Measurements from ENCODE around the gene IFITM10. TPM values are rescaled to one million over a fixed set of nuclear protein-coding genes. Genes with fewer than 3 reads are reported as not detected.

The IFITM10 gene
- total RNA-seq, 4 donors from 2014 or later: 0.13 to 0.85 (median 0.31) TPM; not detected in 1

DNA sequence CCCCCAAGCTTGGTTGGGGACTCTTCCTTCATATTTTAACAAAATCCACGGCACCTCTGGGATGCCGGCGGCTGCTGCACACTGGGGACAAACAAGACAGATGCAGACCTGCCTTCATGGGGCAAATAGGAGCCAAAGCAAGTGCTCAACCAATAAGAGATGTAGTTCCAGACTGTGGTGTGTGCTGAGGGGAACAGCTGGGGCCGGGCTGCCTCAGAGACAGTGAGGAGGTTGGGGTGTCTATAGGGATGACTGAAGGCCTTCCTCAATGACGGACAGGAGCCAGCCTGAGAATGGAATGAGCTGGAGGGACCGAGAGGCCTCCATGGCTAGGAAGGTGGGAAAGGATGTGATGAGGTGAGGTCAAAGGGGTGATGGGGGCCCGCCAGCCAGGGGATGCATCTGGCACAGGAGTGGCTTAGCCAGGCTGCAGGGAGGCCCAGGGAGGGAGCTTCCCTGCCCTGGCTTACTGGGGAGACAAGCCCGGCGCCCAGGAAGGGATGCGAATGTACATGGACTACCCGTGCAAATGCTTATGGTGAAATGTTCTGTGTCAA, 23.7 kb upstream of the IFITM10 start:
- peaks cover 21% of the 10 kb centered on the region for H3K27me3 ChIP-seq
- no peak overlapping the region for H3K27ac ChIP-seq
- H3K4me1 ChIP-seq: peaks cover 0 to 14% (median 5%) of the 10 kb centered on the region in 3 donors
- H3K9me3 ChIP-seq: peaks cover 0 to 6% (median 0%) of the 10 kb centered on the region in 3 donors
- WGBS, 2 donors (ENCODE audit: low coverage in 1 of 2): 86 to 89% methylated on average over 7 to 8 of the region's 11 CpGs
- ATAC-seq: no peak
- H3K36me3 ChIP-seq: no peaks in the 10 kb centered on the region
- no peak for TF ChIP-seq POLR2AphosphoS5 (IDR thresholded peaks at IDR 0.05)
- TF ChIP-seq, protein P1, sequence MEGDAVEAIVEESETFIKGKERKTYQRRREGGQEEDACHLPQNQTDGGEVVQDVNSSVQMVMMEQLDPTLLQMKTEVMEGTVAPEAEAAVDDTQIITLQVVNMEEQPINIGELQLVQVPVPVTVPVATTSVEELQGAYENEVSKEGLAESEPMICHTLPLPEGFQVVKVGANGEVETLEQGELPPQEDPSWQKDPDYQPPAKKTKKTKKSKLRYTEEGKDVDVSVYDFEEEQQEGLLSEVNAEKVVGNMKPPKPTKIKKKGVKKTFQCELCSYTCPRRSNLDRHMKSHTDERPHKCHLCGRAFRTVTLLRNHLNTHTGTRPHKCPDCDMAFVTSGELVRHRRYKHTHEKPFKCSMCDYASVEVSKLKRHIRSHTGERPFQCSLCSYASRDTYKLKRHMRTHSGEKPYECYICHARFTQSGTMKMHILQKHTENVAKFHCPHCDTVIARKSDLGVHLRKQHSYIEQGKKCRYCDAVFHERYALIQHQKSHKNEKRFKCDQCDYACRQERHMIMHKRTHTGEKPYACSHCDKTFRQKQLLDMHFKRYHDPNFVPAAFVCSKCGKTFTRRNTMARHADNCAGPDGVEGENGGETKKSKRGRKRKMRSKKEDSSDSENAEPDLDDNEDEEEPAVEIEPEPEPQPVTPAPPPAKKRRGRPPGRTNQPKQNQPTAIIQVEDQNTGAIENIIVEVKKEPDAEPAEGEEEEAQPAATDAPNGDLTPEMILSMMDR (IDR thresholded peaks at IDR 0.05): no peak
- no peak for TF ChIP-seq POLR2A (IDR thresholded peaks at IDR 0.05)
- TF ChIP-seq EP300 (IDR thresholded peaks at IDR 0.05): no peak
- H3K4me3 ChIP-seq: no peak overlapping the region

DNA sequence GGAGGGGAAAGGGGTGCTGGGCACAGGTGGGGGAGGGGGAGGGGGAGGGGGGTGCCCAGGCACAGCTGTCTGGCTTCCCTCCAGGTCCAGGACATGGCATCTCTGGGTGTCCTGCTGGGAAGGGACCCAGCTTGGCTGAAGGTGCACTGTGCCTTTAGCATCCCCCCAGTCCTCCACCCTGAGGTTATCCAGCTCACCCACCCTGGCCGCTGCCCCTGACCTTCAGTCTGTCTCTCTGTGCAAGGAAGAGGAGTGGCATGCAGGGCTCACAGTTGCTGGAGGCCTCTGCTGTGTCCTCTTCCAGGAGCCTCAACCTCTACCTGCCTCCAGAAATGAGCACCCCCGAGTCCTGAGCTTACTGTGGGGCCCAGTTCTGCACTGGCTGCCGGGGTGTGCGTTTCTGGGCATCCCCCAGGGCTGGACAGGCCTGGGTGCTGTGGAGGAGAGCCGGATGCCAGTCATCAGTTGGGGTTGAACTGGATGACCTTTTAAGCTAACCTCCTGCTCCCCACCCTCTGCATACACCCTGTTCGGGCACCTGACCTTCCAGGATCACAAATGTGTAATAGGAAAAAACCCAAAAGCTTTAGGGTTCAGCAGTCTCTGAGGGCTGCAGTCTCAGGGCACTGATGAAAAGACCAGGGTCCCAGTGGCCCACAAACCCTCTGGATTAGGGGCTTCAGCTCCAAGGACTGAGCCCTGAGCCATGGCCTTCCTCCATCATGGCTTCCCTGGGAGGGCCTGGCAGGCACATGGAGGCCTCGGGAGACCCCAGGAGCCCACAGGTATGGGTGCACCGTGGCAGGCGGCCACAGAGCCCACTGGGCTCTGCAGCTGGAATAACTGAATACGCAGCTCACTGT, 23.0 kb upstream of the IFITM10 start:
- TF ChIP-seq POLR2A (IDR thresholded peaks at IDR 0.05) (no peak), EP300 (IDR thresholded peaks at IDR 0.05) (no peak), POLR2AphosphoS5 (IDR thresholded peaks at IDR 0.05) (no peak)
- TF ChIP-seq, protein P1 (IDR thresholded peaks at IDR 0.05): no peak
- 80% methylated on average over 1 of the region's 10 CpGs; no CpG with 5 or more reads in 1 of the 2 donors for WGBS, 2 donors (ENCODE audit: low coverage in 1 of 2)
- H3K27me3 ChIP-seq: peaks cover 15% of the 10 kb centered on the region
- H3K4me3 ChIP-seq: no peak overlapping the region
- ATAC-seq: no peak
- H3K9me3 ChIP-seq: peaks cover 0 to 6% (median 0%) of the 10 kb centered on the region in 3 donors
- no peak overlapping the region for H3K27ac ChIP-seq
- peaks cover 0 to 14% (median 5%) of the 10 kb centered on the region in 3 donors for H3K4me1 ChIP-seq
- H3K36me3 ChIP-seq: no peaks in the 10 kb centered on the region

DNA sequence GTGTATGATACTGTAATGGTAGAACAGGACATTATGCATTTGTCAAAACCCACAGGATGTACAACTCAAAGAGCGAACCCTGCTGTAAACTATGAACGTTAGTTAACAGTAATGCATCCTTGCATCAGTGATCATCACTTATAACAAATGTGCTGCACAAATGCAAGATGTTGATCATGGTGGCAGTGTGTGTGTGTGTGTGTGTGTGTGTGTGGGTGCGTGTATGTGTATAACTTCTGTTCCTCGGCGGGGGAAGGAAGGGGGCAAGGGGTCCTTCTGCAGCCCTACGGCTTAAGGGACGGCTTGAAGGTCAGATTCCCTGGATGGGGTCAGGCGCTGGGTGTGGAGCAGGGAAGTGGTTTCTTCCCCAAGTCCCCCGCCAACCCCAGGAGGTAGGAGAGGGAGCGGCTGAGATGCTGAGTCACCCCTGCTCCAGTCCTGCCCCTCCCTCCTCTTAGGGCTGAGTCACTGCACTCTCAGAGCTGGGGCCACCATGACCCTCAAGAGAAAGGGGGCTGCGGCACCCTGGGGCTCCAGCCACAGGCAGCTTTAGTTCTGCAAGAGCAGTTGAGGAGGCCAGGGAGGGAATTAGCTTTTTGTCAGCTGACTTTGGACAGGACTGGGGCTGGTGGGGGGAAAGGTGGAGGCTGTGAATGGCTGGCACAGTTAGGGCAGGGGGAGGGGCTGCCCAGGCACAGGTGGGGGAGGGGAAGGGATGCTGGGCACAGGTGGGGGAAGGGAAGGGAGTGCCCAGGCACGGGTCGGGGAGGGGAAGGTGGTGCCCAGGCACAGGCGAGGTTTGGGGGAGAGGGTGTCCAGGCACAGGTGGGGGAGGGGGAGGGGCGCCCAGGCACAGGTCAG, 22.1 kb upstream of the IFITM10 start:
- WGBS, 2 donors (ENCODE audit: low coverage in 1 of 2): 18 to 29% methylated on average over 8 of the region's 15 CpGs
- TF ChIP-seq POLR2A (IDR thresholded peaks at IDR 0.05) (no peak), EP300 (IDR thresholded peaks at IDR 0.05) (no peak), POLR2AphosphoS5 (IDR thresholded peaks at IDR 0.05) (no peak)
- TF ChIP-seq, protein P1 (IDR thresholded peaks at IDR 0.05): no peak
- H3K27me3 ChIP-seq: peaks cover 8% of the 10 kb centered on the region
- H3K27ac ChIP-seq: peak overlapping the region in 2 of 4 donors; percentile 9 to 24
- H3K4me3 ChIP-seq: no peak overlapping the region
- H3K9me3 ChIP-seq: peaks cover 0 to 6% (median 0%) of the 10 kb centered on the region in 3 donors
- no peaks in the 10 kb centered on the region for H3K36me3 ChIP-seq
- peaks cover 0 to 14% (median 5%) of the 10 kb centered on the region in 3 donors for H3K4me1 ChIP-seq
- ATAC-seq: peak; percentile 88

DNA sequence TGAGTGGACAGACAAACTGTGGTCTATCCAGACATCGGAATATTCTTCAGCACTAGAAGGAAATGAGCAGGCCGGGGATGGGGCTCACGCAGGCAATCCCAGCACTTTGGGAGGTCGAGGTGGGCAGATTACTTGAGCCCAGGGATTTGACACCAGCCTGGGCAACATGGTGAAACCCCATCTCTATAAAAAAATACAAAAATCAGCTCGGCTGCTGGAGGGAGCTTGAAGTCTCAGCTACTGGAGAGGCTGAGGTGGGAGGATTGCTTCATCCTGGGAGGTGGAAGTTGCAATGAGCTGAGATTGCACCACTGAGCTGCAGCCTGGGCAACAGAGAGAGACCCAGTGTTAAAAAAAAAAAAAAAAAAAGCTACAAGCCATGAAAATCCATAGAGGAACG, 21.3 kb upstream of the IFITM10 start:
- 70% methylated on average over 5 of the region's 6 CpGs; no CpG with 5 or more reads in 1 of the 2 donors for WGBS, 2 donors (ENCODE audit: low coverage in 1 of 2)
- TF ChIP-seq POLR2A (IDR thresholded peaks at IDR 0.05): no peak
- TF ChIP-seq, protein P1 (IDR thresholded peaks at IDR 0.05): no peak
- no peak for TF ChIP-seq POLR2AphosphoS5 (IDR thresholded peaks at IDR 0.05)
- TF ChIP-seq EP300 (IDR thresholded peaks at IDR 0.05): no peak
- peaks cover 0 to 5% (median 0%) of the 10 kb centered on the region in 3 donors for H3K9me3 ChIP-seq
- no peak overlapping the region for H3K4me3 ChIP-seq
- H3K27me3 ChIP-seq: peaks cover under 1% of the 10 kb centered on the region
- peaks cover 0 to 14% (median 5%) of the 10 kb centered on the region in 3 donors for H3K4me1 ChIP-seq
- peak overlapping the region in 1 of 4 donors; percentile 9 for H3K27ac ChIP-seq
- ATAC-seq: peak; percentile 18
- no peaks in the 10 kb centered on the region for H3K36me3 ChIP-seq
